Liver (tissue), 9 donors: ENCODE data around the gene EML1. TPM values are rescaled to one million over a fixed set of nuclear protein-coding genes. Genes with fewer than 3 reads are reported as not detected.

ENCODE experiments used
- DNase-seq: peaks from one replicate; pipeline ENCODE4 v3.0.0-alpha.2; 2017; ENCODE audit warnings: low spot score
- H3K27ac ChIP-seq, 2 donors: one replicate each; pipeline ENCODE4 v1.7.0; 2013; ENCODE audit warnings: inconsistent platforms in 2 of 2, low read length in 2 of 2, control low read depth in 1 of 2, low read depth in 1 of 2, mild to moderate bottlenecking in 1 of 2
- H3K27me3 ChIP-seq, 4 donors: one replicate each; pipeline versions ENCODE4 v1.6.1 to v1.7.0; 2013; ENCODE audit warnings: low read length in 3 of 4, inconsistent platforms in 1 of 4, mild to moderate bottlenecking in 1 of 4, moderate library complexity in 1 of 4; ENCODE audit not compliant: control insufficient read depth in 4 of 4, insufficient read depth in 4 of 4
- H3K36me3 ChIP-seq, 4 donors: one replicate each; pipeline versions ENCODE4 v1.6.1 to v1.7.0; 2013; ENCODE audit warnings: low read length in 3 of 4, mild to moderate bottlenecking in 3 of 4, low read depth in 1 of 4, moderate library complexity in 1 of 4; ENCODE audit not compliant: control insufficient read depth in 4 of 4, insufficient read depth in 3 of 4
- H3K4me1 ChIP-seq, 4 donors: one replicate each; pipeline versions ENCODE4 v1.6.1 to v1.7.0; 2013; ENCODE audit warnings: low read length in 3 of 4, mild to moderate bottlenecking in 3 of 4, moderate library complexity in 1 of 4; ENCODE audit not compliant: control insufficient read depth in 4 of 4, insufficient read depth in 4 of 4
- H3K4me3 ChIP-seq, 3 donors: one replicate each; pipeline versions ENCODE4 v1.6.1 to v1.7.0; 2013; ENCODE audit warnings: low read length in 3 of 3, control low read depth in 1 of 3, low read depth in 1 of 3, mild to moderate bottlenecking in 1 of 3
- H3K9ac ChIP-seq, 2 donors: one replicate each; pipeline ENCODE4 v1.7.0; 2013; ENCODE audit warnings: low read length in 2 of 2, mild to moderate bottlenecking in 2 of 2, moderate library complexity in 2 of 2, control low read depth in 1 of 2, low read depth in 1 of 2
- H3K9me3 ChIP-seq, 4 donors: one replicate each; pipeline versions ENCODE4 v1.6.1 to v1.7.0; 2013; ENCODE audit warnings: low read length in 3 of 4; ENCODE audit not compliant: control insufficient read depth in 4 of 4
- ATF3 ChIP-seq: IDR thresholded peaks from 2 replicates; pipeline ENCODE4 v1.6.1; 2016; ENCODE audit warnings: antibody characterized with exemption
- EGR1 ChIP-seq, 2 donors: IDR thresholded peaks; 2 replicates each; pipeline ENCODE4 v1.6.1; 2016 to 2018; ENCODE audit warnings: antibody characterized with exemption in 2 of 2, low read depth in 2 of 2
- FOXA1 ChIP-seq: IDR thresholded peaks from 2 replicates; pipeline ENCODE4 v1.6.1; 2016; ENCODE audit warnings: antibody characterized with exemption
- FOXA2 ChIP-seq: IDR thresholded peaks from 2 replicates; pipeline ENCODE4 v1.6.1; 2016; ENCODE audit warnings: antibody characterized with exemption
- HNF4A ChIP-seq, 2 donors: conservative IDR thresholded peaks; 2 replicates each; pipeline ENCODE4 v1.6.1; 2016; ENCODE audit warnings: antibody characterized with exemption in 2 of 2, mild to moderate bottlenecking in 2 of 2
- HNF4G ChIP-seq: IDR thresholded peaks from 2 replicates; pipeline ENCODE4 v1.6.1; 2016; ENCODE audit warnings: antibody characterized with exemption
- NR2F2 ChIP-seq: IDR thresholded peaks from 2 replicates; pipeline ENCODE4 v1.6.1; 2016; ENCODE audit warnings: antibody characterized with exemption
- RAD21 ChIP-seq, 2 donors: IDR thresholded peaks; 2 replicates each; pipeline ENCODE4 v1.6.1; 2016; ENCODE audit warnings: antibody characterized with exemption in 2 of 2, mild to moderate bottlenecking in 2 of 2
- REST ChIP-seq: IDR thresholded peaks from 2 replicates; pipeline ENCODE4 v1.6.1; 2016; ENCODE audit warnings: antibody characterized with exemption, mild to moderate bottlenecking
- RXRA ChIP-seq, 2 donors: IDR thresholded peaks; 2 replicates each; pipeline ENCODE4 v1.6.1; 2017 to 2018; ENCODE audit warnings: antibody characterized with exemption in 2 of 2, mild to moderate bottlenecking in 1 of 2
- TAF1 ChIP-seq: conservative IDR thresholded peaks from 2 replicates; pipeline ENCODE4 v1.6.1; 2016; ENCODE audit warnings: antibody characterized with exemption, mild to moderate bottlenecking
- YY1 ChIP-seq: IDR thresholded peaks from 2 replicates; pipeline ENCODE4 v1.6.1; 2016; ENCODE audit warnings: antibody characterized with exemption, mild to moderate bottlenecking
- ZBTB33 ChIP-seq: IDR thresholded peaks from 2 replicates; pipeline ENCODE4 v1.6.1; 2016; ENCODE audit warnings: antibody characterized with exemption
- WGBS: extraction: QIAGEN DNeasy Blood & Tissue Kit; methylation state at CpG from one replicate; pipeline ENCODE4 v1.1.7; 2013; 5-methylcytosine and 5-hydroxymethylcytosine counted together
- polyA plus RNA-seq, 2 donors: library from polyadenylated mRNA; stranded (reverse) in 1 of 2; unstranded in 1 of 2; fragments of 200-250 nt in 1 of 2; fragments of >200 nt in 1 of 2; fragmentation: Nextera tagmentation in 1 of 2; extraction: Ambion mirVana in 1 of 2; gene quantifications; one replicate each; pipeline versions ENCODE4 v1.2.1 to v1.2.3, GENCODE V29; 2013 to 2015
- total RNA-seq, 2 donors: library from RNA; depleted of rRNA; stranded (reverse); fragments of >200 nt; gene quantifications; one replicate each; pipeline ENCODE4 v1.2.3, GENCODE V29; 2014
- donor health status: healthy.
- donor health status: healthy.
- donor health status: healthy.
- donor health status: healthy.
- donor health status: healthy.

The EML1 gene
- total and polyA plus RNA-seq, 4 donors: 2.7 to 14.6 (median 4.6) TPM

GRCh38 chr14:99819514-99819913 is 26.3 kb downstream of the EML1 start:
- H3K9ac ChIP-seq: no peak overlapping the region
- no peak overlapping the region for H3K27ac ChIP-seq
- WGBS: 68% methylated on average over 15 of the region's 15 CpGs

DNA sequence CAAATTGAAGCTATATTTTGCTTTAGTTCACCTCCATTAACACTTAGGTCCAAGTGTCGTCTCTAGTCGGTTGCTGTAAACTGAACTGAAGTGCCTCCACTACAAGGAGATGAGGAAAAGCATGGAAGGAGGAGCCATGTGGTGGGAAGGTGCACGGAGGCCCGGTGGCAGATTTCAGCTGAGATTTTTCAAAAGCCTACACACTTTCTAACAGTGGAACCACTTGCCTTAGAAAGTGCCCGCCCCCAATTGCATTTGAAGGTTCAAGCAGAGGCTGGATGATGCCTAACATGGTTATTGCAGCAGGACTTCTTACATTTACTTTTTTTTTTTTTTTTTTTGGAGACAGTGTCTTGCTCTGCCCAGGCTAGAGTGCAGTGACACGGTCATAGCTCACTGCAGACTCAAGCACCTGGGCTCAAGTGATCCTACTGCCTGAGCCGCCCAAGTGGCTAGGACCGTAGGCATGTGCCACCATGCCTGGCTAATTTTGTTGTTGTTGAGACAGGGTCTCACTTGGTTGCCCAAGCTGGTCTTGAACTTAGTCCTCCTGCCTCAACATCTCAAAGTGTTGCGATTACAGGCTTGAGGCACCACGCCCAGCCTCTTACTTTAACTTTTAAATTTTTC is 27.6 kb downstream of the EML1 start:
- no peak overlapping the region for H3K9ac ChIP-seq
- no peaks in the 10 kb centered on the region for H3K36me3 ChIP-seq
- TF ChIP-seq EGR1 (IDR thresholded peaks at IDR 0.05; ENCODE audit: low read depth in 2 of 2) (no peak), NR2F2 (no peak), FOXA1 (no peak), ATF3 (no peak), HNF4A (conservative IDR thresholded peaks at IDR 0.05) (no peak), RAD21 (IDR thresholded peaks at IDR 0.05) (no peak)
- no peak overlapping the region for H3K4me3 ChIP-seq
- WGBS: 91% methylated on average over 10 of the region's 10 CpGs
- H3K27me3 ChIP-seq: no peaks in the 10 kb centered on the region
- H3K4me1 ChIP-seq: no peaks in the 10 kb centered on the region
- no peak overlapping the region for H3K27ac ChIP-seq
- no peak for DNase-seq
- H3K9me3 ChIP-seq: no peaks in the 10 kb centered on the region

More at GRCh38 chr14:99819514-99819913, 26.3 kb downstream of the EML1 start:
- no peak for TF ChIP-seq RXRA (IDR thresholded peaks at IDR 0.05)
- no peak for TF ChIP-seq RAD21 (IDR thresholded peaks at IDR 0.05)
- no peak for TF ChIP-seq TAF1
- TF ChIP-seq HNF4A (conservative IDR thresholded peaks at IDR 0.05): no peak
- TF ChIP-seq FOXA2: no peak
- no peak for TF ChIP-seq REST
- no peaks in the 10 kb centered on the region for H3K36me3 ChIP-seq
- no peak overlapping the region for H3K4me3 ChIP-seq
- DNase-seq: no peak
- H3K27me3 ChIP-seq: no peaks in the 10 kb centered on the region
- no peaks in the 10 kb centered on the region for H3K4me1 ChIP-seq
- H3K9me3 ChIP-seq: no peaks in the 10 kb centered on the region

- Histone ChIP-seq H3K36me3 (no peaks in the 10 kb centered on the region), H3K9me3 (no peaks in the 10 kb centered on the region), H3K27me3 (no peaks in the 10 kb centered on the region), H3K27ac (no peak overlapping the region), H3K9ac (no peak overlapping the region), H3K4me1 (no peaks in the 10 kb centered on the region), H3K4me3 (no peak overlapping the region)
- 70% methylated on average over 8 of the region's 8 CpGs for WGBS
- no peak for DNase-seq
- TF ChIP-seq REST (no peak), FOXA1 (no peak), YY1 (no peak), HNF4G (no peak), HNF4A (conservative IDR thresholded peaks at IDR 0.05) (no peak), ZBTB33 (no peak), RAD21 (IDR thresholded peaks at IDR 0.05) (no peak), ATF3 (no peak), FOXA2 (no peak), RXRA (IDR thresholded peaks at IDR 0.05) (no peak)
Observed at GRCh38 chr14:99821519-99822508, 28.6 kb downstream of the EML1 start.
